ENCODE measurements around the gene PRDX4.
A peak's percentile ranks its signal among the peaks of the same experiment; 100 is the strongest.
"Not testable (repeated sequence)": the region's sequence is repeated elsewhere in the genome, so short reads cannot be mapped to it uniquely, and the experiment has no call there.

The PRDX4 gene

DNA sequence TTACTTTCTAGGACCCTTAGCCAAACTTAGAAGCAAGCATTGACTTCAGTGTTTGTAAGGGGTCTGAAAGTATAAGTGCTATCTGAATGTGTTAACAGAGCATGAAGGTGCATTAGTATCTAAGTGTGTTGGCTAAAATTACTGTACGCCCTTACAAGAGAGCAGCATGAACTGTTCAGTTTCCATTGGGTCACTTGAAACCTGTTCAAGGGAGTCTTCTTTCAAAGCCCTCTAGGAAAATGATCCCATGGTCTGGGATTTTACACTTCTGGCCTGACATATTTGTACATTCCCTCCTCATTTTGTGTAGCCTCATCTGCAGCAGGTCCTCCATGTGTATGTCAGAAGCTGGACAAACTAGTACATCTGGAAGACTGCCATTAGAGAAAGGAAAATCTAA lies 3.2 kb downstream of the PRDX4 start:
- no peak overlapping the region for H3K4me3 ChIP-seq (ENCODE audit: low read depth, low read length)
- TF ChIP-seq, protein P1, sequence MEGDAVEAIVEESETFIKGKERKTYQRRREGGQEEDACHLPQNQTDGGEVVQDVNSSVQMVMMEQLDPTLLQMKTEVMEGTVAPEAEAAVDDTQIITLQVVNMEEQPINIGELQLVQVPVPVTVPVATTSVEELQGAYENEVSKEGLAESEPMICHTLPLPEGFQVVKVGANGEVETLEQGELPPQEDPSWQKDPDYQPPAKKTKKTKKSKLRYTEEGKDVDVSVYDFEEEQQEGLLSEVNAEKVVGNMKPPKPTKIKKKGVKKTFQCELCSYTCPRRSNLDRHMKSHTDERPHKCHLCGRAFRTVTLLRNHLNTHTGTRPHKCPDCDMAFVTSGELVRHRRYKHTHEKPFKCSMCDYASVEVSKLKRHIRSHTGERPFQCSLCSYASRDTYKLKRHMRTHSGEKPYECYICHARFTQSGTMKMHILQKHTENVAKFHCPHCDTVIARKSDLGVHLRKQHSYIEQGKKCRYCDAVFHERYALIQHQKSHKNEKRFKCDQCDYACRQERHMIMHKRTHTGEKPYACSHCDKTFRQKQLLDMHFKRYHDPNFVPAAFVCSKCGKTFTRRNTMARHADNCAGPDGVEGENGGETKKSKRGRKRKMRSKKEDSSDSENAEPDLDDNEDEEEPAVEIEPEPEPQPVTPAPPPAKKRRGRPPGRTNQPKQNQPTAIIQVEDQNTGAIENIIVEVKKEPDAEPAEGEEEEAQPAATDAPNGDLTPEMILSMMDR (IDR thresholded peaks at IDR 0.05; ENCODE audit: low read depth, low read length), result no peak

DNA sequence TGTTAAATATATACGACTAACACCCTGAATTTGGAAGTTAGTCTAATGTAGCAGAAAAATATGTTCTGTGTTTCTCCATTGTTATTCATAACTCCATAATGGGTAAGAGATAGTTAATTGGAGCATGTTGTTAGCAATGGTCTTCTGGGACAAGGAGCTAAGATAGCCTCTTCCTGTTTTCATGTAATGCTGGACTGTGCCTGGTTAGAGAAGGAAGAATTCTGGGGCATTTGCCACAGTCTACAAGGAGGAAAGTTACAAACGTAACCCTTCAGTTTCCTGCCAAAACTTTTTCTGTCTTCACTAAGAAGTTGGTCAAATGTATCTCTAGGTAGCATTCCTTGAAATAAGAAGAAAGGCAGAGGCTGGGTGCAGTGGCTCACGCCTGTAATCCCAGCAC lies 5.8 kb downstream of the PRDX4 start:
- TF ChIP-seq, protein P1 (IDR thresholded peaks at IDR 0.05; ENCODE audit: low read depth, low read length), result no peak
- H3K4me3 ChIP-seq (ENCODE audit: low read depth, low read length), result no peak overlapping the region

DNA sequence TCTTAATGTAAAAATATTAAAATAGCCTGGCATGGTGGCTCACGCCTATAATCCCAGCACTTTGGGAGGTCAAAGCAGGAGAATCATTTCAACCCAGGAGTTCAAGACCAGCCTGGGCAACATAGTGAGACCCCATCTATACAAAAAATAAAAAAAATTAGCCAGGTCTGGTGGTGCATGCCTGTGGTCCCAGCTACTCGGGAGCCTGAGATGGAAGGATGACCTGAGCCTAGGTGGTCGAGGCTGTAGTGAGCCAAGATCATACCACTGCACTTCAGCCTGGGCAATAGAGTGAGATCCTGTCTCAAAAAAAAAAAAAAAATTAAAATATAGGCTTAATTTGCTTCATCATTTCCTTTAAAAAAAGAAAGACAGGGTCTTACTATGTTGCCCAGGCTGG lies 9.2 kb downstream of the PRDX4 start:
- not testable (repeated sequence) for H3K4me3 ChIP-seq (ENCODE audit: low read depth, low read length)

DNA sequence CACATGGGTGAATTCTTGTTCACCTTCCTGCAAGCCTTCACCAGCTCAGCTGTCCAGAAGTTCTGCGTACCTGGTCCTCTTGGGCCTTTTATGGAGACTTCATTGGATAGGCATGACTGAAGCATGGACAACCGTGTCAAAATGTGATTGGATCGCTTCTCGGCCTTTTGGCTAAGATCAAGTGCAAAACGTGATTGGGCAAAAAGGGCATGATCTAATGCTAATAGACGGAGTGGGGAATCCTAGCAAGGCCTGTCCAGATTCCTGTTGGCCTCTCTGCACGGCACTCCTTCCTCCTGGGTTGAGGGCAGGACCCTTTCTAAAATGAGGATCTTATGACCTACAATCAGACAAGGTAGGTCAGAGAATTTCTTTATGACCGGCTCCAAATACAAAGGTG lies 24.9 kb downstream of the PRDX4 start:
- TF ChIP-seq, protein P1 (IDR thresholded peaks at IDR 0.05; ENCODE audit: low read depth, low read length), result no peak
- H3K4me3 ChIP-seq (ENCODE audit: low read depth, low read length), result no peak overlapping the region

DNA sequence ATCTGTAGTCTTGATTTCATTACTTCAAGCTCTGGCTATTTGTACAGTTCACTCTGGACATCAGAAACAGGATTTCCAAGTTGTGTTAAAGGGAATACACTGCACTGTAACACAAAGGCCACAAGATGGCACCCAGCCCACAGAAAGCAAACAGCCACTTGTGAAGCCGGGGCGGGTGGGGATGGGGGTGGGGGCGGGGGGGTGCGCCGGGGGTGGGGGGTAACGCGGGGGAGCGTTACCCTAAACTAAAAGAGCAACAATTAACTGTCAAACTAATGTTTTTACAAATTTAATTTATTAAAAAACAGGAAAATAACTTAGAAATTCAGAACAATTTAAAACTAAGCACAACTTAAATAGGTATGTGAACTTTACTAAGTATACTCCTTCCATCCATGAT lies 27.3 kb downstream of the PRDX4 start:
- no peak overlapping the region for H3K4me3 ChIP-seq (ENCODE audit: low read depth, low read length)
- TF ChIP-seq, protein P1 (IDR thresholded peaks at IDR 0.05; ENCODE audit: low read depth, low read length), result peak; percentile 31; the same call in 1 of the 2 replicates

DNA sequence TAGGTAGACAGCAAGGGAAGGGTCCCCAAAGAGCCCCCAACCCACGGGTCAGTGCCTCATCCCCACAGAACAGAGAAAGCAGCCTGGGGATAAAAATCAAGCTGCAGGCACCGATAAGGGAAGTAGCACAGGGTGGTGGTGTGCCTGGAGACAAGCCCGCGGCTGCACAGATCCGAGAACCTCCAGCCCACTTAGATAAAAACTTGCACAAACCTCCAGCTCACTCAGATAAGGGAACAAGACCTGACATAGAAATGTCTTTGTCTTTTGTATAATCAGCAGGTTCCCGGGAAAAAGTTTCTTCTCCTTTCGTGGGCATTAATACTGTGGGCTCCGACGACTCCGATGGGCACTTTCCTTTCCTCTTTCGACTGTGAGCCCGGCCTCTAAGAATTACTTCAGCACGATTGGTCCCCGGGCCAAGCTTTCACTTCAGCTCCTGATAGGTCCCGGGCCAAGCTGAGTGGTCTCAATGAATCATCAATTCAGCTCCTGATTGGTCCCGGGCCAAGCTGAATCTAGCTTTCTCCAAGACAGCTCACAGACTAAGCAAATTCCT lies 32.4 kb downstream of the PRDX4 start:
- TF ChIP-seq, protein P1 (IDR thresholded peaks at IDR 0.05; ENCODE audit: low read depth, low read length), result no peak
- H3K4me3 ChIP-seq (ENCODE audit: low read depth, low read length), result no peak overlapping the region

DNA sequence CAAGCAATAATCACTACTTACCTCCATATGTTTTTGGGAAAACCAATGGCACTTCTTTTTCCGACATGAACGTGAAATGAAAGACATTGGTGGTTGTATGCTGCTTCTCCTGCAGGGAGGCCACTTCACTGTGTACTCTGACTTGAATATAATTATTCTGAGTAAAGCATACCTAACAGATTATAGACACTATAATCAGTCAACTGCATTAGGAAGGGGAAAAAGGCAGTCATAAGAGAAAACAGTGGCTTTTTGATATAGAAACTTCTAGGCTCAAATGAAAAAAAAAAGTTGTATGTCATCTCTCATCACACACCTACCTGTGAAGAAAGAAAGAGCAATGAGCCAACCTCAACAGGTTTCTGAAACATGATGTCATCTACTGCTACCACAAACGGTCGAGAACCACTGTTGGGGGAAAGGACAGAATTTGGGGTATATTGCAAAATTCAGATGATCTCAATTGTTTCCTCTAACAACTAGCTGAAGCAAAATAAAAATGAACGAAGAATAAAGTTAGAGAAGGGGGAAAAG lies 37.4 kb downstream of the PRDX4 start:
- TF ChIP-seq, protein P1 (IDR thresholded peaks at IDR 0.05; ENCODE audit: low read depth, low read length), result no peak
- H3K4me3 ChIP-seq (ENCODE audit: low read depth, low read length), result no peak overlapping the region

DNA sequence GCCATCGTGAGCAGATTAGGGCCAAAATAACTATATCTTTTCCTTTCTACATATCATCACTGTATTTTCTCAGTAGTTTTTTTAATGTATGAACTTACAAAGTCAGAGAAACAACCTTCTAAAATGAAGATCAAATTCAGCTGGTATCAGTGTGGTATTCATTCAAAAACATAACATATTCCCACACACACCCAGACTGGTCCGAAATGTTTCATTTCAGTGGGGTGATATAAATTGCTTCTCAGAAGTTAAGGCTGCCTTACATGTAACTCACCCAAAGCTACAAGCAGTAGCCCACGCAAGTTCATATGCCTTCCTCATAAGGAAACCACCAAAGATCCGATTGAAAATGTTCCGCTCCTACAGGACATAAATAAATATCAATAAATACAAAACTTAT lies 37.9 kb downstream of the PRDX4 start:
- TF ChIP-seq, protein P1 (IDR thresholded peaks at IDR 0.05; ENCODE audit: low read depth, low read length), result no peak
- no peak overlapping the region for H3K4me3 ChIP-seq (ENCODE audit: low read depth, low read length)
